ENCODE results near the gene RING1. TPM values are rescaled to one million over a fixed set of nuclear protein-coding genes. Genes with fewer than 3 reads are reported as not detected.

Gene RING1
- total RNA-seq, 1 donor from 2014 or later = 61.2 TPM

GRCh38 chr6:33170176-33171015 lies 37.9 kb upstream of the RING1 start:
- Mint-ChIP-seq H3K9me3 (no peaks in the 10 kb centered on the region), H3K4me3 (no peak overlapping the region), H3K4me1 (no peaks in the 10 kb centered on the region), H3K36me3 (ENCODE audit: low read depth) (no peaks in the 10 kb centered on the region), H3K27me3 (ENCODE audit: low read depth) (no peaks in the 10 kb centered on the region), H3K27ac (ENCODE audit: unreplicated experiment) (no peak overlapping the region)
- TF ChIP-seq, protein P1, sequence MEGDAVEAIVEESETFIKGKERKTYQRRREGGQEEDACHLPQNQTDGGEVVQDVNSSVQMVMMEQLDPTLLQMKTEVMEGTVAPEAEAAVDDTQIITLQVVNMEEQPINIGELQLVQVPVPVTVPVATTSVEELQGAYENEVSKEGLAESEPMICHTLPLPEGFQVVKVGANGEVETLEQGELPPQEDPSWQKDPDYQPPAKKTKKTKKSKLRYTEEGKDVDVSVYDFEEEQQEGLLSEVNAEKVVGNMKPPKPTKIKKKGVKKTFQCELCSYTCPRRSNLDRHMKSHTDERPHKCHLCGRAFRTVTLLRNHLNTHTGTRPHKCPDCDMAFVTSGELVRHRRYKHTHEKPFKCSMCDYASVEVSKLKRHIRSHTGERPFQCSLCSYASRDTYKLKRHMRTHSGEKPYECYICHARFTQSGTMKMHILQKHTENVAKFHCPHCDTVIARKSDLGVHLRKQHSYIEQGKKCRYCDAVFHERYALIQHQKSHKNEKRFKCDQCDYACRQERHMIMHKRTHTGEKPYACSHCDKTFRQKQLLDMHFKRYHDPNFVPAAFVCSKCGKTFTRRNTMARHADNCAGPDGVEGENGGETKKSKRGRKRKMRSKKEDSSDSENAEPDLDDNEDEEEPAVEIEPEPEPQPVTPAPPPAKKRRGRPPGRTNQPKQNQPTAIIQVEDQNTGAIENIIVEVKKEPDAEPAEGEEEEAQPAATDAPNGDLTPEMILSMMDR (conservative IDR thresholded peaks at IDR 0.05) = no peak
- DNase-seq (ENCODE audit: low read depth, low spot score) = no peak

DNA sequence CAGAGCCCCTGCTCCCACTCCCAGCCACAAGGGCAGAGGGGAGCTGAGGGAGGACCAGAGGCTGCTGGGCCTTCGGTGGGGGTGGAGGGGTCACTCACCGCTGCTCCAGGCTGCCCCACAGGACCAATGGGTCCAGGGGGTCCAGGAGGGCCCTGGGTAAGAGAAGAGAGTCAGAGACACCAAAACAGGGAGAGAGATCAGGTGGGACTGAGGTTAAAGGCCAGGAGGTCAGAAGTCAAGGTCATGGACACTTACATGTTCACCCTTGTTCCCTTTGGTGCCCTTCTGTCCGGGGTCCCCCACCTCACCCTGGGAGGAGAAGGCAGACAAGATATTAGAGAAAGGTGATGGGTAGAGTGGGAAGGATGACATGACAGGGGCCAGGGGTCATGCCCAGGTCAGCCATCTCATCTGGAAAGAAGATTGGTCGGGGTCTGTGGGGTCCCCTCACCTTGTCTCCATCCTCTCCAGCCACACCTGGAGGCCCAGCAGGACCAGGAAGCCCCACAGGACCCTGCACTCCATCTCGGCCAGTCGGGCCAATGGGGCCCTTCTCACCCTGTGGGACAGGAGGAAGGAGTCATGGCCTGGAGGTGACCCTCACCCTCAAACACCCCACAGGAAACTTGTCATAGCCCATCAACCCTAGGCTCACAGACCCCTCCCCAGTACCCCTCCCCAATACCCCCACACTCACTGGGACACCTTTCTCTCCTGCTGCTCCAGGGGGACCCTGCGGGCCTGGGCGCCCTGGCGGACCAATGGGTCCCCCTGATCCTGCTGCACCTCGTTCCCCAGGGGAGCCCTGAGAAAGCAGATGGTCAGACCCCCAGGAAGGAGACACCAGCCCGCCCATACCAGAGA lies 37.1 kb upstream of the RING1 start:
- Mint-ChIP-seq H3K4me1 (no peaks in the 10 kb centered on the region), H3K27ac (ENCODE audit: unreplicated experiment) (no peak overlapping the region), H3K4me3 (no peak overlapping the region), H3K27me3 (ENCODE audit: low read depth) (no peaks in the 10 kb centered on the region), H3K36me3 (ENCODE audit: low read depth) (no peaks in the 10 kb centered on the region), H3K9me3 (no peaks in the 10 kb centered on the region)
- no peak for DNase-seq (ENCODE audit: low read depth, low spot score)
- TF ChIP-seq, protein P1 (conservative IDR thresholded peaks at IDR 0.05) = no peak

- H3K4me3 Mint-ChIP-seq = no peak overlapping the region
- H3K27ac Mint-ChIP-seq (ENCODE audit: unreplicated experiment) = no peak overlapping the region
- no peaks in the 10 kb centered on the region for H3K4me1 Mint-ChIP-seq
- H3K9me3 Mint-ChIP-seq = no peaks in the 10 kb centered on the region
- no peaks in the 10 kb centered on the region for H3K27me3 Mint-ChIP-seq (ENCODE audit: low read depth)
- DNase-seq (ENCODE audit: low read depth, low spot score) = no peak
- H3K36me3 Mint-ChIP-seq (ENCODE audit: low read depth) = no peaks in the 10 kb centered on the region
- TF ChIP-seq, protein P1 (conservative IDR thresholded peaks at IDR 0.05) = no peak
These were observed 36.2 kb upstream of the RING1 start for GRCh38 chr6:33171880-33172687.

DNA sequence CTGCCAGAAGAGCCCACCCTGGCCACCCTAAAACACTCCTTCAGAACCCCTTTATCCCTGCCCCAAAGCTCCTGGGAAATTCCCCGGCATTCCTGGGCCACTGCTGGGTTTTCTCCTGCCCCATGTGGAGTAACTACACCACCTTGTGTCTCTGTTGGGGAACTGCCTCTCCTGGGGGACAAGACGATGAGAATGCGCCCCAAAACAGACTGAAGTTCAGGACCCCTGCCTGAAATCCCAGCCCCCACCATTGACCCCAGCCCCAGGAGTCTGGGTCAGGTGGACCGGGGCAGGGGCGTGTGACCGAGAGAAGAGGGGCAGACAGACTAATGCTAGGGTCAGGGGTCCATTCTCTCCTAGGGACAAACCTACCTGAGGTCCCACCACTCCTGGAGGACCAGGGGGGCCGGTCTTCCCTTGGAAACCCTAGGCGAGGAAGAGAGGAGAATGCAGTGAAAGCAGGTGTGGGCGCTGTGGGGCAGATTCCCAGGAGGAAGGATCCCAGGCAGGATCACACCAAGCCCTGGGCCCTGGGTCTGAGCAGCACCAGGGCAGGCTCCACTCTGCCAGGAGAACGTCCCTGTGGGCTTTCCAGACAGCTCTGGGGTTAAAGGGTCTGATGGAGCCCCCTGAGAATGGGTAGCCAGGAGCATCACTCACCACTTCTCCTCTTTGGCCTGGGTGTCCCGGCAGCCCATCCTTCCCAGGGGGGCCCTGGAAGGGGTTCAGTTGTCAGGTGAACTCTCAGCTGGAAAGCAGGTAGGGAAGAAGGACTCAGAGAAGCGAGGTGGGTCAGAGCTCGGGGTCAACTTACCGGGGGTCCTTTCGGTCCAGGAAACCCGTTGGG lies 35.4 kb upstream of the RING1 start:
- no peak overlapping the region for H3K4me3 Mint-ChIP-seq
- no peaks in the 10 kb centered on the region for H3K9me3 Mint-ChIP-seq
- H3K4me1 Mint-ChIP-seq = no peaks in the 10 kb centered on the region
- H3K36me3 Mint-ChIP-seq (ENCODE audit: low read depth) = no peaks in the 10 kb centered on the region
- peak overlapping the region; percentile 12 for H3K27ac Mint-ChIP-seq (ENCODE audit: unreplicated experiment)
- no peaks in the 10 kb centered on the region for H3K27me3 Mint-ChIP-seq (ENCODE audit: low read depth)
- TF ChIP-seq, protein P1 (conservative IDR thresholded peaks at IDR 0.05) = peak; percentile 51
- no peak for DNase-seq (ENCODE audit: low read depth, low spot score)
